CD14-positive monocyte (primary cell): Measurements from ENCODE around the gene DLX4. TPM values are rescaled to one million over a fixed set of nuclear protein-coding genes. Genes with fewer than 3 reads are reported as not detected.

ENCODE experiments used
- DNase-seq, 3 donors: peaks; one replicate each; pipeline ENCODE4 v3.0.0-alpha.2; 2011 to 2022
- H2AFZ ChIP-seq: 2 replicates; pipeline ENCODE4 v1.6.0; 2012; ENCODE audit warnings: mild to moderate bottlenecking, low read depth, low read length, inconsistent platforms; ENCODE audit not compliant: insufficient read depth, poor library complexity, severe bottlenecking
- H3K27ac ChIP-seq, 2 donors: 1 replicate in 1 of 2; 2 replicates in 1 of 2; pipeline ENCODE4 v1.5.1; 2012 to 2013; ENCODE audit warnings: low read length in 2 of 2, control low read depth in 1 of 2, inconsistent platforms in 1 of 2, low read depth in 1 of 2, mild to moderate bottlenecking in 1 of 2
- H3K27me3 ChIP-seq, 2 donors: one replicate each; pipeline versions ENCODE4 v1.6.0 to v1.6.1; 2011 to 2013; ENCODE audit warnings: low read length in 2 of 2; ENCODE audit not compliant: control insufficient read depth in 2 of 2, insufficient read depth in 2 of 2
- H3K36me3 ChIP-seq, 2 donors: replicated peaks in 1 of 2; 1 replicate in 1 of 2; 2 replicates in 1 of 2; pipeline versions ENCODE4 v1.5.1 to v1.6.1; 2012 to 2013; ENCODE audit warnings: low read length in 2 of 2, control low read depth in 1 of 2, inconsistent platforms in 1 of 2, mild to moderate bottlenecking in 1 of 2; ENCODE audit not compliant: insufficient read depth in 2 of 2, control insufficient read depth in 1 of 2
- H3K4me1 ChIP-seq, 2 donors: 1 replicate in 1 of 2; 2 replicates in 1 of 2; pipeline versions ENCODE4 v1.5.1 to v1.6.1; 2012 to 2013; ENCODE audit warnings: low read length in 2 of 2, control low read depth in 1 of 2, inconsistent platforms in 1 of 2, mild to moderate bottlenecking in 1 of 2, moderate library complexity in 1 of 2; ENCODE audit not compliant: insufficient read depth in 2 of 2, control insufficient read depth in 1 of 2
- H3K4me2 ChIP-seq: replicated peaks from 2 replicates; pipeline ENCODE3; 2012; ENCODE audit warnings: low read length, moderate library complexity, mild to moderate bottlenecking; ENCODE audit not compliant: poor library complexity, severe bottlenecking; ENCODE audit errors: extremely low read depth
- H3K4me3 ChIP-seq, 3 experiments: fragments of 200-600 bp in 1 of 3; sonication (generic) in 1 of 3; replicated peaks in 1 of 3; 1 replicate in 2 of 3; 2 replicates in 1 of 3; pipeline ENCODE4 v1.5.1; 2011 to 2013; ENCODE audit warnings: low read length in 3 of 3, mild to moderate bottlenecking in 3 of 3, control low read depth in 2 of 3, low read depth in 2 of 3, inconsistent platforms in 1 of 3, moderate library complexity in 1 of 3
- H3K79me2 ChIP-seq: 2 replicates; pipeline ENCODE4 v1.6.0; 2012; ENCODE audit warnings: mild to moderate bottlenecking, control low read depth, inconsistent platforms, low read length, moderate library complexity; ENCODE audit not compliant: insufficient read depth
- H3K9ac ChIP-seq: 2 replicates; pipeline ENCODE4 v1.6.0; 2017; ENCODE audit warnings: low read length, mild to moderate bottlenecking; ENCODE audit not compliant: insufficient read depth, poor library complexity, severe bottlenecking
- H3K9me3 ChIP-seq, 2 donors: replicated peaks in 1 of 2; 1 replicate in 1 of 2; 2 replicates in 1 of 2; pipeline versions ENCODE4 v1.5.1 to v1.6.1; 2012 to 2013; ENCODE audit warnings: low read length in 2 of 2, control low read depth in 1 of 2; ENCODE audit not compliant: control insufficient read depth in 1 of 2, insufficient read depth in 1 of 2
- H4K20me1 ChIP-seq: 2 replicates; pipeline ENCODE4 v1.6.0; 2012; ENCODE audit warnings: mild to moderate bottlenecking, low read length, control low read depth, moderate library complexity; ENCODE audit not compliant: insufficient read depth
- H3K27ac Mint-ChIP-seq, 7 donors: one replicate each; pipeline ENCODE4 v1.8.0; 2020; ENCODE audit warnings: mild to moderate bottlenecking in 7 of 7, mixed read lengths in 7 of 7, moderate library complexity in 6 of 7, inconsistent platforms in 2 of 7
- H3K27me3 Mint-ChIP-seq, 3 donors: one replicate each; pipeline ENCODE4 v1.8.0; 2021 to 2022; ENCODE audit warnings: low read depth in 3 of 3, mild to moderate bottlenecking in 3 of 3, mixed read lengths in 3 of 3, moderate library complexity in 3 of 3, inconsistent platforms in 1 of 3
- H3K36me3 Mint-ChIP-seq, 2 donors: one replicate each; pipeline ENCODE4 v1.8.0; 2020; ENCODE audit warnings: mixed read lengths in 2 of 2, inconsistent platforms in 1 of 2, mild to moderate bottlenecking in 1 of 2
- H3K4me1 Mint-ChIP-seq: one replicate; pipeline ENCODE4 v1.8.0; 2020; ENCODE audit warnings: mild to moderate bottlenecking, mixed read lengths
- H3K4me3 Mint-ChIP-seq, 2 donors: one replicate each; pipeline ENCODE4 v1.8.0; 2020; ENCODE audit warnings: mild to moderate bottlenecking in 2 of 2, mixed read lengths in 2 of 2, moderate library complexity in 1 of 2
- H3K9me3 Mint-ChIP-seq, 7 donors: one replicate each; pipeline ENCODE4 v1.8.0; 2020 to 2022; ENCODE audit warnings: mixed read lengths in 7 of 7, mild to moderate bottlenecking in 6 of 7, moderate library complexity in 6 of 7, inconsistent platforms in 2 of 7
- WGBS: methylation state at CpG from one replicate; pipeline ENCODE4 v1.1.5; 2013; ENCODE audit warnings: missing lambda C conversion rate; ENCODE audit not compliant: insufficient coverage; 5-methylcytosine and 5-hydroxymethylcytosine counted together
- intact Hi-C, 2 donors: fragments of 100-400 bp; cut with micrococcal nuclease; formaldehyde crosslinking; loops; one replicate each; pipeline versions ENCODE4 v1.15.0 to v1.15.1; 2023
- polyA plus RNA-seq, 3 donors: library from polyadenylated mRNA; depleted of rRNA in 1 of 3; unstranded in 2 of 3; stranded (reverse) in 1 of 3; fragments of 300-500 nt in 2 of 3; fragments of >200 nt in 1 of 3; fragmentation: Illumina TruSeq in 2 of 3; gene quantifications; 1 replicate in 2 of 3; 2 replicates in 1 of 3; pipeline ENCODE4 v1.2.3, GENCODE V29; 2012 to 2021
- TF ChIP-seq, protein P1 (sequence below): fragments of 200-600 bp; IDR thresholded peaks from one replicate; pipeline ENCODE4 v1.8.0; 2022; ENCODE audit warnings: antibody characterized with exemption, mild to moderate bottlenecking

The DLX4 gene
- polyA plus RNA-seq, 3 donors: 0.20 to 3.5 TPM; not detected in 1

DNA sequence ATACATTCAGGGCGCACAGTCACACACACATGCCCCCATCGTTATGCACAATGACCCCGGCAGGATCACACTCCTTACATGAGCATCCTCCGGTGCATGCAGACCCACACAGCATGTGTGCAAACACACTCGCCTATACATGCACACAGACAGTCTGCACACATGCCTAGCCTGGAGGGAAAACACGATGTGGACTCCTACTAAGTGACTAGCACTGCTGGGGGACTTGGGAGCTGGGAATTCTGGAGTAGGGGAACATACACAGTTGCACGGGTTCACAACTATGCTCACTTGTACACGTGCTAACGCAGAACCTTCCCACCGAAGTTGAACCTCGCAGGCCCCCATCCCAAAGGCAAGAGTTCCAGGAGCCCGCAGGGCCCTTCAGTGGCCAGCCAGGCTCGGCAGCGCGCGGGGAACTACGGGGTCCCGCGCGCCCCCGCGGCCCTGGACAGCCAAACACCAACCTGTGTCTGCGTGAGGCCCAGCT is 24.0 kb downstream of the DLX4 start:
- Histone ChIP-seq H3K36me3 (no peaks in the 10 kb centered on the region), H3K4me2 (peak overlapping the region; percentile 62), H3K4me1 (peaks cover 13 to 41% of the 10 kb centered on the region in 2 donors), H4K20me1 (no peaks in the 10 kb centered on the region), H3K9me3 (peaks cover 9 to 33% of the 10 kb centered on the region in 2 donors), H3K4me3 (peak overlapping the region in 1 of 3 experiments; percentile 51), H3K9ac (no peak overlapping the region), H3K27ac (no peak overlapping the region), H3K27me3 (peaks cover 54 to 94% of the 10 kb centered on the region in 2 donors), H2AFZ (no peak overlapping the region), H3K79me2 (no peaks in the 10 kb centered on the region)
- TF ChIP-seq, protein P1, sequence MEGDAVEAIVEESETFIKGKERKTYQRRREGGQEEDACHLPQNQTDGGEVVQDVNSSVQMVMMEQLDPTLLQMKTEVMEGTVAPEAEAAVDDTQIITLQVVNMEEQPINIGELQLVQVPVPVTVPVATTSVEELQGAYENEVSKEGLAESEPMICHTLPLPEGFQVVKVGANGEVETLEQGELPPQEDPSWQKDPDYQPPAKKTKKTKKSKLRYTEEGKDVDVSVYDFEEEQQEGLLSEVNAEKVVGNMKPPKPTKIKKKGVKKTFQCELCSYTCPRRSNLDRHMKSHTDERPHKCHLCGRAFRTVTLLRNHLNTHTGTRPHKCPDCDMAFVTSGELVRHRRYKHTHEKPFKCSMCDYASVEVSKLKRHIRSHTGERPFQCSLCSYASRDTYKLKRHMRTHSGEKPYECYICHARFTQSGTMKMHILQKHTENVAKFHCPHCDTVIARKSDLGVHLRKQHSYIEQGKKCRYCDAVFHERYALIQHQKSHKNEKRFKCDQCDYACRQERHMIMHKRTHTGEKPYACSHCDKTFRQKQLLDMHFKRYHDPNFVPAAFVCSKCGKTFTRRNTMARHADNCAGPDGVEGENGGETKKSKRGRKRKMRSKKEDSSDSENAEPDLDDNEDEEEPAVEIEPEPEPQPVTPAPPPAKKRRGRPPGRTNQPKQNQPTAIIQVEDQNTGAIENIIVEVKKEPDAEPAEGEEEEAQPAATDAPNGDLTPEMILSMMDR: no peak
- H3K4me1 Mint-ChIP-seq: peaks cover 31% of the 10 kb centered on the region
- no peak overlapping the region for H3K27ac Mint-ChIP-seq
- intact Hi-C loops: loop anchor here in 1 of 2 donors (10.0 kb wide), 1 partner anchor 418 kb away; the partner anchor contains the start of gene NXPH3
- peaks cover 0 to 11% of the 10 kb centered on the region in 2 donors for H3K36me3 Mint-ChIP-seq
- WGBS: 8% methylated on average over 17 of the region's 23 CpGs
- DNase-seq: no peak
- peaks cover 3 to 24% (median 13%) of the 10 kb centered on the region in 7 donors for H3K9me3 Mint-ChIP-seq
- peak overlapping the region in 1 of 2 donors; percentile 77 for H3K4me3 Mint-ChIP-seq
- peaks cover 85 to 98% (median 92%) of the 10 kb centered on the region in 3 donors for H3K27me3 Mint-ChIP-seq

DNA sequence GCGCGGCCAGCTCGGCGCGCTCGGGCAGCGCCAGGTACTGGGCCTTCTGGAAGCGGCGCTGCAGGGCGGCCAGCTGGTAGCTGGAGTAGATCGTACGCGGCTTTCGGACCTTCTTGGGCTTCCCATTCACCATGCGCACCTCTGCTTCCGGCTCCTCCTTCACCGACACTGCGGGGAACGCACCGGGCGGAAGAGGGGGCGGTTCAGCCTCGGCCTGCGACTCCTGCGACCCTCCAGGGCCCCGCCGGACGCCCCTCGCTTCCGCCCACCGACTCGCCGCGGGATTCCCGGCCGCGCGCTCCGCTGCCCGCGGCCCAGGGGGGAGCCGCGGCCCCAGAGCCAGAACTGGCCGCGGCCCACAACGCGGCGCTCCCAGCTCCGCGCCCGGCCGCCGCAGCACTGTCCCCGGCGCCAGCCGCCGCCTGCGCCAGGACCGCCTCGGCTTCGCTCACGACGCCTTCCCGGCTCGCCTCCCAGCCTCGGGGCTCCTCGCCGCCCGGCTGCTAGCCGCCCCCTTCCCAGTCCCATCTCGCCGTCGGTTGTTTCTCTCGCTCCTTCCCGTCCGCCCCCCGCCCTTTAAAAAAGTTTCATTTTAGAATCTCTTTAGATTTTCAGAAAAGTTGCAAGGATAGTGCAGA is 24.6 kb downstream of the DLX4 start:
- H3K36me3 Mint-ChIP-seq: peaks cover 0 to 11% of the 10 kb centered on the region in 2 donors
- no peak overlapping the region for H3K27ac Mint-ChIP-seq
- peak overlapping the region in 1 of 3 experiments; percentile 51 for H3K4me3 ChIP-seq
- H3K27me3 Mint-ChIP-seq: peaks cover 82 to 96% (median 90%) of the 10 kb centered on the region in 3 donors
- H3K4me3 Mint-ChIP-seq: peak overlapping the region; percentile 60 to 88
- intact Hi-C loops: loop anchor here in 1 of 2 donors (10.0 kb wide), 1 partner anchor 419 kb away; the partner anchor contains the start of gene NXPH3
- H2AFZ ChIP-seq: no peak overlapping the region
- H4K20me1 ChIP-seq: no peaks in the 10 kb centered on the region
- H3K9ac ChIP-seq: no peak overlapping the region
- TF ChIP-seq, protein P1: no peak
- no peaks in the 10 kb centered on the region for H3K36me3 ChIP-seq
- peaks cover 32% of the 10 kb centered on the region for H3K4me1 Mint-ChIP-seq
- no peaks in the 10 kb centered on the region for H3K79me2 ChIP-seq
- peaks cover 9 to 33% of the 10 kb centered on the region in 2 donors for H3K9me3 ChIP-seq
- peak overlapping the region; percentile 62 for H3K4me2 ChIP-seq
- H3K4me1 ChIP-seq: peaks cover 13 to 38% of the 10 kb centered on the region in 2 donors
- peaks cover 3 to 24% (median 13%) of the 10 kb centered on the region in 7 donors for H3K9me3 Mint-ChIP-seq
- no peak for DNase-seq
- 2% methylated on average over 70 of the region's 77 CpGs for WGBS
- peaks cover 54 to 90% of the 10 kb centered on the region in 2 donors for H3K27me3 ChIP-seq
- no peak overlapping the region for H3K27ac ChIP-seq
